ENCODE measurements around the gene ZFAND3. TPM values are rescaled to one million over a fixed set of nuclear protein-coding genes. Genes with fewer than 3 reads are reported as not detected.

Gene ZFAND3
- total RNA-seq, 1 donor from 2014 or later: 81.8 TPM

- intact Hi-C loops (cut with micrococcal nuclease): no loop called here
- no peaks in the 10 kb centered on the region for H3K27me3 ChIP-seq (ENCODE audit: low read depth)
- H3K36me3 ChIP-seq: peaks cover 14% of the 10 kb centered on the region
- H3K27ac ChIP-seq (replicated peaks): no peak overlapping the region
- no peaks in the 10 kb centered on the region for H3K9me3 ChIP-seq (replicated peaks)
- H3K4me3 ChIP-seq: no peak overlapping the region
- H3K4me1 ChIP-seq: peaks cover 21% of the 10 kb centered on the region
- no peak for TF ChIP-seq CTCF (IDR thresholded peaks at IDR 0.05; ENCODE audit: borderline replicate concordance)
- DNase-seq: no peak
Observed at GRCh38 chr6:38154731-38155130, 335.2 kb downstream of the ZFAND3 start.

GRCh38 chr6:38155144-38155543, 335.6 kb downstream of the ZFAND3 start:
- Histone ChIP-seq H3K4me1 (peaks cover 19% of the 10 kb centered on the region), H3K9me3 (replicated peaks) (no peaks in the 10 kb centered on the region), H3K27ac (replicated peaks) (no peak overlapping the region), H3K4me3 (no peak overlapping the region), H3K36me3 (peaks cover 14% of the 10 kb centered on the region), H3K27me3 (ENCODE audit: low read depth) (no peaks in the 10 kb centered on the region)
- TF ChIP-seq CTCF (IDR thresholded peaks at IDR 0.05; ENCODE audit: borderline replicate concordance): no peak
- intact Hi-C loops (cut with micrococcal nuclease): no loop called here
- DNase-seq: no peak

- DNase-seq: no peak
- H3K9me3 ChIP-seq (replicated peaks): no peaks in the 10 kb centered on the region
- H3K36me3 ChIP-seq: peaks cover 14% of the 10 kb centered on the region
- H3K4me1 ChIP-seq: peaks cover 19% of the 10 kb centered on the region
- no peak overlapping the region for H3K27ac ChIP-seq (replicated peaks)
- intact Hi-C loops (cut with micrococcal nuclease): no loop called here
- no peaks in the 10 kb centered on the region for H3K27me3 ChIP-seq (ENCODE audit: low read depth)
- no peak for TF ChIP-seq CTCF (IDR thresholded peaks at IDR 0.05; ENCODE audit: borderline replicate concordance)
- H3K4me3 ChIP-seq: no peak overlapping the region
Observed at GRCh38 chr6:38155621-38156204, 336.2 kb downstream of the ZFAND3 start.

GRCh38 chr6:38156818-38157565, 337.5 kb downstream of the ZFAND3 start:
- intact Hi-C loops (cut with micrococcal nuclease): no loop called here
- TF ChIP-seq CTCF (IDR thresholded peaks at IDR 0.05; ENCODE audit: borderline replicate concordance): no peak
- Histone ChIP-seq H3K4me1 (peaks cover 19% of the 10 kb centered on the region), H3K36me3 (peaks cover 9% of the 10 kb centered on the region), H3K9me3 (replicated peaks) (no peaks in the 10 kb centered on the region), H3K4me3 (no peak overlapping the region), H3K27ac (replicated peaks) (no peak overlapping the region), H3K27me3 (ENCODE audit: low read depth) (no peaks in the 10 kb centered on the region)
- no peak for DNase-seq

GRCh38 chr6:38157905-38158304, 338.4 kb downstream of the ZFAND3 start:
- no peak for DNase-seq
- Histone ChIP-seq H3K4me1 (peaks cover 19% of the 10 kb centered on the region), H3K9me3 (replicated peaks) (no peaks in the 10 kb centered on the region), H3K4me3 (no peak overlapping the region), H3K27me3 (ENCODE audit: low read depth) (no peaks in the 10 kb centered on the region), H3K27ac (replicated peaks) (no peak overlapping the region), H3K36me3 (peaks cover 2% of the 10 kb centered on the region)
- intact Hi-C loops (cut with micrococcal nuclease): no loop called here
- no peak for TF ChIP-seq CTCF (IDR thresholded peaks at IDR 0.05; ENCODE audit: borderline replicate concordance)
